ENCODE data around the gene SYNDIG1.
"Not testable (repeated sequence)": the region's sequence is repeated elsewhere in the genome, so short reads cannot be mapped to it uniquely, and the experiment has no call there.

SYNDIG1 gene

DNA sequence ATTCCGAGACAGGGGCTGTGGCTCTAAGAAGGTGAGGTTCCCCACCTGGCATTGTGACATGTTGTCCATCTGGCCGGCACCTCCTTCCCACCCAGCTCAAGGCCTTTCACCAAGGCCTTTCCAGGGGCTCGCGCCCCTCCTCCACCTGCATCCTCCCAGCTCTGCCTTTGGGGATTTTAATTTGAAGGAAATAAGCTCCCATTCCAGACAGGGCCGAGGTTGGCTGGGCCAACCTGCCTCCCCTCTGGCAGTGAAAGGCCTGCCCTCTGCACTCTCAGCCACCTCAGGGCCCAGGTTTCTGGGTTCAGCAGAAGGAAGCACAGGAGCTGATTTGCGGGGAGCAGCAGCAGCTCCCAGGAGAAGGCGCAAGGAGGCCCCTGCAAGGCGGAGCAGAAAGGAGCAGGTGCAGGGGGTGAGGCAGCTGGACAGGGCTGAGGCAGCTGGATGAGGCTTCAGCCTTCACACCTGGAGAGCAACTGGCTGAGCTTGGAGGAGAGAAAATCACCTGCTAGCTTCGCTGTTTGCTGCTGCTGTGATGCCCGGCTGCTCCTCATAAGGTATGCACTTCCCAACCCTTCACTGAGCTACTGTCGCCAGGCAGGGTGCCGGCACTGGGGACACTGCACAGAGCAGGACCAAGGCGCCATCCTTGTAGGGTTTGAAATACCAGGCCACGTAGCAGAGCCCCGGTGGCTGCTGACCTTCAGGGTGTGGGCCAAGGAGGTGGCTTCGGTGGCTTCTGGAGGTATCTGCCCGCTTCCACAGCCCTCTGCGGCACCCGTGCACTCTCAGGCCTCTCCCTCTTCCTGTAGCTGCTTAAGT lies 147.0 kb downstream of the SYNDIG1 start:
- no peak for ATAC-seq

DNA sequence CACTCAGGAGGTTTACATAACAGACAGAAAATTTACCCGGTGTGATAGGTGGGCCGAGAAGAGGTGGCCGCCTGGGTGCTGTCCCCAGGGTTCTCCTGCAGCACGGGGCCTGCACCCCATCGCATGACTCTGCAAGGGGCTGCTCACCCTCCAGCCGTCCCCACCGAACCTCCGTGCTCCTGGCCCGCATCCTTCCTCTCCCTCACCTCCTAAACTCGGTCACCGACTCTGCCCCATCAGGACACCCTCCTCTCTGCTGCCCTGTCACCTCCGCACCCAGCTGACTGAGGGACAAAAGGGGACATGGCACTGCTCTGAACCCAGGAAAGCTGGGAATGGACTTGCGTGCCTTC lies 147.6 kb downstream of the SYNDIG1 start:
- ATAC-seq, result no peak

DNA sequence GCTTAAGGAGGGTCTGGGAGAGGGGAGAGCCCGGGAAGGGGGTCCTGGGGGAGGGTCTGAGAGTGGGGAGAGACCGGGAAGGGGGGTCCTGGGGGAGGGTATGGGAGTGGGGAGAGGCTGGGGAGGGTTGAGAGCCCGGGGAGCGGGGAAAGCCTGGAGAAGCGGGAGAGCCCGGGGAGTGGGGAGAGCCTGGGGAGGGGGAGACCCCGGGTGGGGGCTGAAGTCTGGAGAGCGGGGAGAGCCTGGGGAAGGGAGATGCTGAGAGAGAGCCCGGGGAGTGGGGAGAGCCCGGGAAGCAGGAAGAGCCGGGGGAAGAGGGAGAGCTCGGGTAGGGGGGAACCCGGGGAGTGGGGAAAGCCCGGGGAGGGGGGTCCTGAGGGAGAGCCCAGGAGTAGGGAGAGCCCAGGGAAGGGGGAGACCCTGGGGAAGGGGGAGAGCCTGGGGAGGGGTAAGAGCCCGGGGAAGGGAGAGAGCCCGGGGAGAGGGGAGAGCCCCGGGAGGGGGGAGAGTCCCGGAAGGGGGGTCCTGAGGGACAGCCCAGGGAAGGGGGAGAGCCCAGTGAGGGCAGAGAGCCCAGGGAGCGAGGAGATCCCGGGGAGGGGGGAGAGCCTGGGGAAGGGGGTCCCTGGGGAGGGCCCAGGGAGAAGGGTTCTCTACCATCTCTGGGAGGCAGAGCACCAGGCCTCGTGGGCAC lies 148.5 kb downstream of the SYNDIG1 start:
- ATAC-seq, result no peak

DNA sequence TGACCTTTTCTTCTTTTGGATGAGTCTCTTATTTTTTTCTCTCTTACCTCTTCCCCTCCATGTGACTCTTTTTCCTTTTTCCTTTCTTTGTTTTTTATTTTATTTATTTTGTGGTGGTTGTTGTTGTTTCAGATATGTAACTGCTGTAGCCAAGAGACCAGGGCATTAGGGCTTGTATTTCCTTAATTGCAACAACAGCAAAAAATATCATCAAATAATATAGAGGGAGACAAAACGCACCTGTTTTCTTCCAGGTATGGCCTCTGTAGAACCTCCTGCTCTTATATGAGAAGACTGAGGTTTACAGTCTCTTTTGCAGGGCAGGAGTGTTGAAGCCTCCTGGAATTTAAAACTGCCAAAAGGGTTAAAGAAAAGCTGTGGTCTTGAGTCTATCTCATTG lies 149.3 kb downstream of the SYNDIG1 start:
- ATAC-seq, result no peak

DNA sequence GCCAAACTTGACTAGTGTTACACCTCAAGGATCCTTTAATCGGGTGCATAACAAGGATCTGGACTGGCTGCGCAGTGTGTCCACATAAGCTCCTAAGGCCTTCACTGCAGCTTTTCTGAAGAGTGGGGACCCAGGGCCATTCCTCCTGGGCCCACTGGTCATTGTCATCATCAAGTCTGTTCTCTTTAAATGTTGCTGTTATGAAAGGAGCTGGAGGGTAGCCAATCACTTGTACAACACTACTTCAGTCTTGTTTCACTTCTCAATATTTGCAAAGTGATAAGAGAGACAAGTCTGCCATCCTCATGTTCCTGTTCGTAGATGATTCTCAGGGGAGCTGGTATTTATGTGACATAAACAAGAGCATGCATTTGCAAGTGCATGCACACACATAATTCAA lies 149.8 kb downstream of the SYNDIG1 start:
- ATAC-seq, result no peak

DNA sequence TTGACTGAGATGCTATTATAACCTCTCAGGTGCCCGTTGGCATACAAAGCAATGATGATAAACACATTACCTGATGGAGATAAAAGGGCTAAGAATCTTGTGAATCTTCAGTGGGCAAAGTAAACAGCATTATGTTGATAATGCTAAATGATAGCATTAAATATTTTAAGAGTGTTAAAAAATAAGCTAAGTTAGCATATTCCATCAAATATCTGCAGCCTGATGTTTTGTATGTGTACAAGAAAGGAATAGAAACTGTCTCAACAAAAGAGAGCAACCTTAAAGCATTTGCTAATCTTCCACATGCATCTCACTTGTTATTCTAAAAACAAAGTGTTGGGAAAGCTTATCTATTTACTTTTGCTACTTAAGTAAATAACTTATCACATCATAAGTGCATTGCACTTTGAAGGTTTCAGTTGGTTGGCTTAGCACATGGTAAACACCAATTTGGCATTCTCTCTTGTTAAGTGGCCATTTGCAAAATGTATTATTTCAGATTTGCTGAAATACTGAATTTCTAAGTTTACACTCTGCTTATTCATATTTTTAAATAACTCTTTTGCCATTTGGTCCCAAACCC lies 151.6 kb downstream of the SYNDIG1 start:
- no peak for ATAC-seq

DNA sequence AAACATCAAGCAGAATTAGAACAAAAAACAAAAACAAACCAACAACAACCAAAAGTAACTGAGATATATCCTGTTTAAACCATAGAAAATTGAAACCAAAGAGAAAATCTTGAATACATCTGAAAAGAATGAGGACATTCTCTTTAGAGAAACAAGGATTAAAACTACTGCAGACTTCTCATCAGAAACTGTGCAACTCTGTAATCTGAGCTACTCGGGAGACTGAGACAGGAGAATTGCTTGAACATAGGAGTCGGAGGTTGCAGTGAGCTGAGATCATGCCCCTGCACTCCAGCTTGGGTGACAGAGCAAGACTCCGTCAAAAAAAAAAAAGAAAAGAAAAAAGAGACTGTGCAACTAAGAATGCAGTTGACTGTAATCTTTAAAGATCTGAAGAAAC lies 153.4 kb downstream of the SYNDIG1 start:
- no peak for ATAC-seq

DNA sequence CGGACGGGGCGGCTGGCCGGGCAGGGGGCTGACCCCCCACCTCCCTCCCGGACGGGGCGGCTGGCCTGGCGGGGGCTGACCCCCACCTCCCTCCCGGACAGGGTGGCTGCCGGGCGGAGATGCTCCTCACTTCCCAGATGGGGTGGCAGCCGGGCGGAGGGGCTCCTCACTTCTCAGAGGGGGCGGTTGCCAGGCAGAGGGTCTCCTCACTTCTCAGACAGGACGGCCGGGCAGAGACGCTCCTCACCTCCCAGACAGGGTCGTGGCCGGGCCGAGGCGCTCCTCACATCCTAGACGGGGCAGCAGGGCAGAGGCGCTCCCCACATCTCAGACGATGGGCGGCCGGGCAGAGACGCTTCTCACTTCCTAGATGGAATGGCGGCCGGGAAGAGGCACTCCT lies 156.7 kb downstream of the SYNDIG1 start:
- not testable (repeated sequence) for ATAC-seq

DNA sequence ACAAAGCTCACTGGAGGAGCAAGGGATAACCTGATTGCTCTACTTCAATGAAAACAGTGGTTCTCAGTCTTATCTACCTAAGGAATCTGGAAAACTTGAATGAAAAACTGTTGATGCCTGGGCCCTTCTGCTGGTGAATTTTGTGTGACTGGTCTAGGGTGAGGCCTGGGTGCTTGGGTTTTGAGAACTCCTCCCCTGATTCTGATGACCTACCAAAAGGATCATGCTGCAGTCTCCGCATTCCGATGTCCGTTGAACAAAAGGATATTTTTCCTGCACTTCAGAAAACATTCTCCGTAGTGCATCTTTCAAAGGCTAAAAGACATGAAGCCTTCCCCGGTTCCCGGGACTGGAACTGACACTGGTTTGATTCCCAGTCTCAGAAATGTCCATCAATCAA lies 157.9 kb downstream of the SYNDIG1 start:
- no peak for ATAC-seq

DNA sequence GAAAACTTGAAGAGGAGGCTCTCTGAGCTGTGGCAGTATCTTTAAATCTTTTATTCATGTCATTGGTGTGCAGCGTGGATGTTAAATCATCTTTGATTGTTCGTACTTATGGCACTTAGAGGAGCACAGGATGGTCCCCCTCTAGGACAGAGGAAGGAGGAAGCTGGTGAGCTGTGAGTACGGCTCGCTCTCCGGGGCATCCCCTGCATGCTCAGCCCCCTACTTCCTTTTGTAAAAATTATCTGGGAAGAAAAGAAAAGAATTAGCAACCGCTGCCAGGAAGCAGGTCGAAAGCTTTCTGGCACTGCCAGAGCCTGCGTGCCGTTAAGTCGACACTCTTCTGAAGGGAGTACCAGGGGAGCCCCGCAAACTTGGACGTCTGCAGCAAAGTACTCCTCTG lies 158.5 kb downstream of the SYNDIG1 start:
- ATAC-seq, result no peak

DNA sequence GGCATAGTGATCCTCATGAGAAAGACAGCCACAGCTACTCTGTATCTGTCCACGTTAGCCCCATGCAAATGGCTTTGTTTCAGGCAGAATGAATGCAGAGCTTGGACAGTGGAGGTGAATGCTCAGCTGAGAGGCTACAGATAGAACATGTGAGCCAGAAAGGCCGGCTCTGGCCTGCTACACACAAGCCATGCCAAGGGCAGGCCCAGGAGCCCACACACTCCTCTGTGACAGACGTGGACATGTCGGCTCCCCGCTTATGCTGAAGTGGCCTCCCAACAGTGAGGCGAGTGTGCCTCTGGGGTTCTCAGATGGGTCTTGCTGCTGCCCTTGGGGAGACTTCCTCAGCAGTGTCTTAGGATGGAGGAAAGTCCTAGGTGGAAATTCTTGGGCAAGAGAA lies 159.6 kb downstream of the SYNDIG1 start:
- ATAC-seq, result no peak

DNA sequence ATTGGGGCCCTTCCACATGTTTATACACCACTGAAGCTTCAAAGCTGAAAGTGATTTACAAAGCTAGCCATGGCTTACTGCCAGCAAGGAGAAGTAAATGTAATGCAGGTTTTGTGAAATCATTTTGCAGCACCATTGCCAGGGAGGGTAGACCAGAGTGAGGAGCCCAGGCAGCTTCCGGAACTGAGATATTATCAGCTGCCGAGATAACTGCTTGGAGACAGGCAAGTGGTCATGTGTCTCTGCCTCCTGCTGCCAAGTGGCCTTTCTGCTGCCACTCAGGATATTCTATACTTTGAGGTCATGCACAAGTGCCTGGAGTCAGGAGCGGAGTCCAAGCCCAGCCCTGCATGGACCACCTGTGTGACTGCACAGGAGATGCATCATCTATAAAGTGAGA lies 160.2 kb downstream of the SYNDIG1 start:
- ATAC-seq, result no peak

DNA sequence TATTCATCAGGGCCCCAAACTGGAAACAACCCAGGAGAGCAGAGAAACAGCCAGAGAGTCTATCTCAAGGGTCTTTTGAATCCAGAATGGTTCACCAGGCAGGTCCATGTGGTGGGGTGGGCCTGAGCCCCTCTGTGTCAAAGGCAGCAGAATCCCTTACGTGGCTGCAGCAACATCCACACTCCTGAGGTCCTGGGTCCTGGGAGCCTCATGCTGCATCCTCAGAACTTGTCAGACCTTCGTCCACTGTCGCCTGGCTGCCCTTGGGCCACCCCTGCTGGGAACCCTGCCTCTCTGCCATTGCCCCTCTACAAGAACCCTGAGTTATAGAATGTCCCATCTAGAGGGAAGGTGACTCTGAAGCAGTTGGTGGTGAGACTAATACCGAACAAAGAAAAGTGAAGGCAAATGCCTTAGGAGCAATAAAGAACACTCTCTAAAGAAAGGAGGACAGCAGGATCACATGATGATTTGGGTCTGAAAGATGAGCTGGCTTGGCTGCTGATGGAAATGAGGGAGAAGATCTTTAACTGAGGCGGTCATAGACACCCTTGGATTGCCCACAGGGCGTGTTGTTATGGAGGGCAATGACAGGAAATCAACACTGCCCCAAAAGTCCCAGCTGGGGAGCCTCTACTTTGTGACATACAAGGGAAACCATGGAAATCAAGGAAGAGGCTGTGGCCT lies 161.2 kb downstream of the SYNDIG1 start:
- no peak for ATAC-seq

DNA sequence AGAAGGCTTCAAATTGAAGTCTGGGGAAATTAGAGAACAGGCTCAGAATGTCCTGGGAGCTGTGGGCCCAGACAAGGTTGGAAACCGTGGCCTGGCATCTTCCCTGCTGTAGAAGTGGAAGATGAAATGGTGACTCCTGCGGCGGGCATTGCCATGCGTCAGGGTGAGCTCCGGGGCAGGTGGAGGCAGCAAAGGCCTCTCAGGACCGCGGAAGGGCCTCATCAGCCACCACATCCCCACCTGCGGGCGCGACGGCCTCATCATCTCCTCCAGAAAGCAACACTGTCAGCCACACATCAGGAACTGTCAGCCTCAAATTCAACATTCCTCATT lies 161.7 kb downstream of the SYNDIG1 start:
- ATAC-seq, result no peak

DNA sequence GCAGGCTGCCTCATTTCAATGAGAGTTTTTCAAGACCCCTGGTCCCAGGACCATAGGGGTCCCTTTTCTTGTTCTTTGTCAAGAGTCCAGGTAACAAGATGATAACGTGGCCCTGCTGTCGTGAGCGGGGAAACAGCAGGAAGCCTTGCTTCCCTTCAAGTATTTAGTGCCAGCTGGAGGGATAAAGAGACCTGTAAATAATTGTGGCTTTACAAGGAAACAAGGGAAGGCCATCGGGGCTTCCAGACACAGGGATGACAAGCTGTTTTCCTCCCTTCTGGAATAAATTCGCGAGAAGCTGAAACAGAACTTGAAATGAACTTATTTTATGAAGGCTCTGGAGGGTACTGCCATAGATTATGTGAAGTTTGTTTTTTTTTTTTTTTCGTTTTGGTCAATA lies 163.2 kb downstream of the SYNDIG1 start:
- no peak for ATAC-seq

DNA sequence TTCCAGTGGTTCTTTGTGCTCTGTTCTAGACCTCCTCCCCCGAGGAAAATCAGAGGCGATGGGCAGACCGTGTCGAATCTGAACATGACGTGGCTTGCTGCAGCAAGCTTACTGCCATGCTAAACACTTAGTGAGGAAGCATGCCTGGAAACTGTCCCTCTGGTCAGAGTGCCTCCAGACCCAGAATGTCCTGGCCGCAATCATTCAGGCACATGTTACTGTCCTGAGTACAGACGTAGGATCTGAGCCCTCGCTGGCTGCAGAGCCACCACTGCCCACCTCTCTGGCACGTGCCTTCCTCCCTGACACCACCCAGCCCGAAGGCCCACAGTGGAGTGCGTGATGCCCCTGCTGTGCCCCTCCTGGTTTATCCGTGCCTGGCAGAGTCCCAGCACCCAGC lies 163.6 kb downstream of the SYNDIG1 start:
- ATAC-seq, result no peak

DNA sequence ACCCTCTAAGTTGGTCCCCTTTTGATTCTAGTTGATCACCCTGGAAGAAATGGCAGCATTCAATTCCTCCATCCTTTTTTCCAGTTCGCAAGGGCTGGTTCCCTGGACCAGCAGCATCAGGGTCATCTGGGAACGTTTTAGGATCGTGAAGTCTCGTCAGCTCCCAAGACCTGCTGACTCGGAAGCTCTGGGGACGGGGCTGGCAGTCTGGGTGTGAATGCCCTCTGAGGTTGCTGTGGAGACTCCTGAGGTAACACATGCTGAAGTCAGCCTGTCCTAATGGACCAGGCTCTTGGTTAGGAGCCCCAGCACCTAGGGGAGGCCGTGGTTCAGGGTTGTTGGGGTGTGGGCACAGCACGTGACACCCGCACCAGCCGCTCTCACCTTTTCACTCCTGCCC lies 164.1 kb downstream of the SYNDIG1 start:
- no peak for ATAC-seq

DNA sequence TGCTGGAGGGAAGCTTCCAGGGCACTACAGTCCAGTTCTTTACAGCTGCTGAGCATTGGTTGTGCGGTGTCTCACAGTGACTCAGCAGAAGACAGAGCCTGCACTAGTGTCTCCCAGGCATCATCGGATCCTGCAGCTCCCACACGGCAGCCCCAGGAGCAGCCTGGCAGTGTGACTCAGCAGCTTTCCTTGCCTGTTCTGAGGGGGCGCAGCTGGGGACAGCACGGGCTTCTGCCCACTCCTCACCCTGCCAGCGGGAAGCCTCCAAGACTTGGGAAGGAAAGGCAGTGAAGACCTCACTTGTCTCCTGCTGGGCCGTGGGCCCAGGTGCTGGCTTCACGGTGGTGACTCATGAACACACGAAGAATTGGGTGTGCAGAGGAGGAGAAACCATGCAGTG lies 165.4 kb downstream of the SYNDIG1 start:
- no peak for ATAC-seq

DNA sequence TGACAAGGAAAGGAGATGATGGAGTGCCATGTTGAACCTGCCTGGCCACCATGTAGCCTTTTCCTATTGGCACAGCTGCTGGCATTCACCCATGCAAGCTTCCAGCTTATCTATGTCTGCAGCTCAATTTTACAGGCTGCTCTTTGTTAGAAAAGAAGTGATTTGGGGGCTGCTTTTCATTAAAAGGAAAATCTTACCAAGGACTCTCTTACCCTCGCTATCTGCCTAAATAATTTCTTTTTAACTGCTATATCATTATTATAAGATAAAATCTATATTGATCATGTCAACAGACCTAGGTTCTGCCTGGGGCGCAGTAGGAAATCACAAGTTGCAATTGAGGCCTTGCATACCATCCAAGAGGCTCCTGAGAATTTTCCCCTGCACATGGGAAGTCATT lies 167.2 kb downstream of the SYNDIG1 start:
- ATAC-seq, result no peak

DNA sequence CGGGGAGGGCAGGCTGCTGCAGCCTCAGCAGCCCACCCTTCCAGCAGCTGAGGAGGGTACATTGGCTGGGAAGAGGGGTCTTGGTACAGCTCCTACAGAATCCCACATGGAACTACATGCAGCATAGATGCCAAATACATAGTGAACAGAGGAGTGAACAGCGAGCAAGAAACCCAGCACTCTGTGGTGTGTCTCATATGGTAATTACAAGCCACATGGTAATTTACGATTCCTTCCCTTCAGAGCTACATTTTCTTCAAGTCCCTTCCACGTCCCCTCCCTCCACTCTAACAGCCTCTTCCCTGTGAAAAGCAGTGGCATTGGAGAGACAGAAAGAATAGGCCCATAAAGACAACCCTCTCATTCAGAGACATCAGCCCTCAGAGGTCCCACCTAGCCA lies 167.7 kb downstream of the SYNDIG1 start:
- no peak for ATAC-seq

DNA sequence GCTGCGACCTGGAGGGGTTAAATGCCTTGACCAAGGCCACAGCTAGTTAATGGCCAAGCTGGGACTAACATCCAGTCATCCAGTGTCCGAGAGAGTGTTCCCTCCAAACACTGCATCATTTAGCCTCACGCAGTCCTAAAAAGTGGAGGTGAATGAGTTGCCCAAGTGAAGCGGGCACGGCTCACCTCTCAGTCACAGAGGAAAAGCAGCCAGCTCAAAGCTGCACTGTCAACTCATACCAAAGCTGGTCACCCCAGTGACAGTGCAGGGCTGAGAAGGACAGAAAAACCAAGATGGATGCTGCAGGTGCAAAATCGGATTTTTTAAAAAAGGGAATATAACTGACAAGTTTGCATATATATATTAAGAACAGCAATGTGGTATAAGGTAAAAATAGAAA lies 168.5 kb downstream of the SYNDIG1 start:
- no peak for ATAC-seq

DNA sequence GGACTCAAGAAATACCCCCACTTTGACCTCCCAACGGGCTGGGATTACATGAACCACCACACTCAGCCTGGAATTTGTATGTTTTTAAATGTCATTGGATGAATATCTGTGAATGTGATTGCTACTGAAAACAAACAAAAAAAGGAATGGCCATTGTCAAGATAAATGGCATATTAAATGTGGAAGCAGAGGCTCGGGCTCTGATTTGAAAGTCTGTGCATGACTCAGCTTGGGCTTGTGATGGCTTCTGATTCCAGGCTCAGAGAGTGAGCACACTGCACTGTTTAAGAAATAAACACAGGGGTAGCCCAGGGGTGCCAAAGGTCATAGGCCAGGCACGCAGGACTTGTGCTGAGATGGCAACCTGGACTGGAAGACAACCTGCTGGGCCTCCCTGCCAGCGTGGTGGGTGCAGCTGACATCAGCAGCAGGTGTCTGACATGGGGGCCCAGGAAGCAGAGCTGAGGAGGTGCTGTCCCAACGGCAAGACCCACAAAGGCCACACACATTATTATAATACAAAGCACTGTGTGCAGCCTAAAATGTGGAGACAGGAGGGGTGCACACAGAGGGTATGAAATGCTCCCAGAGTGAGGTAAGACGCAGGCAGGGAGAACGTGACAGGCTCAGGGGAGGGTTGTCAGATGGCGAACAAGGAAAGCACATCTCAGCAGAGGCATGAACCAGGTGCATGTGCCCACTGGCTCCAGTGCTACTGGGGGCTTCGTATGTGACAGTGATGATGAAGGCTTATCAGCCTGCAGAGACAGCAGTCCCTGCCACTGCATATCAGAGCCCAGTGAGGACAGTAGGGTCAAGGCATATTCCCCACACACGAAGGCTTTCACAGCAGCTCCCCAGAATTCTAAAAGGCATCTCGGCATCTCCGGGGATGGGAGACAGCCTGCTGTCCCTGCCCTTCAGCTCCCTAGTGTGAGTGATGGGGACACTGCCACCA lies 169.4 kb downstream of the SYNDIG1 start:
- no peak for ATAC-seq

DNA sequence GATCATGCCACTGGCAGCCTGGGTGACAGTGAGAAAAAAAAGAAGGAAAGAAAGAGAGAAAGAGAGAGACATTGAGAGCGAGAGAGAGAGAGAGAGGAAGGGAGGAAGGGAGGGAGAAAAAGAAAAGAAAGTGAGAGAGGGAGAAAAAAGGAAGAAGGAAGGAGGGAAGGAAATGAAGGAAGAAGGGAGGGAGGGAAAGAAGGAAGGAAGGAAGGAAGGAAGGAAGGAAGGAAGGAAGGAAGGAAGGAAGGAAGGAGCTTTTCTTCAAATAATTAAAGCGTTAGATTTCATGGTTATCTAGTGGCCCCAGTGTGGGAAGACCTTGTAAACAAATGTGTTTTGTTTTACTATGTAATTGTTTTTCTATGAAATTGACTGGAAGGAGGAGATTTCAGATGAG lies 170.8 kb downstream of the SYNDIG1 start:
- no peak for ATAC-seq

Measured in activated CD4-positive, CD25-positive, alpha-beta regulatory T cell treated with anti-CD3 and anti-CD28 coated beads, Interleukin-2, amount 50 U/mL, for 24 hours (primary cell).